ENCODE data around the gene HK2. TPM values are rescaled to one million over a fixed set of nuclear protein-coding genes. Genes with fewer than 3 reads are reported as not detected.

The HK2 gene
- total RNA-seq, 4 donors from 2014 or later: 23.5 to 197 (median 27.3) TPM

- TF ChIP-seq, protein P1, sequence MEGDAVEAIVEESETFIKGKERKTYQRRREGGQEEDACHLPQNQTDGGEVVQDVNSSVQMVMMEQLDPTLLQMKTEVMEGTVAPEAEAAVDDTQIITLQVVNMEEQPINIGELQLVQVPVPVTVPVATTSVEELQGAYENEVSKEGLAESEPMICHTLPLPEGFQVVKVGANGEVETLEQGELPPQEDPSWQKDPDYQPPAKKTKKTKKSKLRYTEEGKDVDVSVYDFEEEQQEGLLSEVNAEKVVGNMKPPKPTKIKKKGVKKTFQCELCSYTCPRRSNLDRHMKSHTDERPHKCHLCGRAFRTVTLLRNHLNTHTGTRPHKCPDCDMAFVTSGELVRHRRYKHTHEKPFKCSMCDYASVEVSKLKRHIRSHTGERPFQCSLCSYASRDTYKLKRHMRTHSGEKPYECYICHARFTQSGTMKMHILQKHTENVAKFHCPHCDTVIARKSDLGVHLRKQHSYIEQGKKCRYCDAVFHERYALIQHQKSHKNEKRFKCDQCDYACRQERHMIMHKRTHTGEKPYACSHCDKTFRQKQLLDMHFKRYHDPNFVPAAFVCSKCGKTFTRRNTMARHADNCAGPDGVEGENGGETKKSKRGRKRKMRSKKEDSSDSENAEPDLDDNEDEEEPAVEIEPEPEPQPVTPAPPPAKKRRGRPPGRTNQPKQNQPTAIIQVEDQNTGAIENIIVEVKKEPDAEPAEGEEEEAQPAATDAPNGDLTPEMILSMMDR (IDR thresholded peaks at IDR 0.05; ENCODE audit: low read depth): no peak
Measured at GRCh38 chr2:74884118-74884762, 50.3 kb downstream of the HK2 start.

GRCh38 chr2:74884866-74885265, 50.9 kb downstream of the HK2 start:
- TF ChIP-seq, protein P1 (IDR thresholded peaks at IDR 0.05; ENCODE audit: low read depth): no peak

- TF ChIP-seq, protein P1 (IDR thresholded peaks at IDR 0.05; ENCODE audit: low read depth): no peak
Measured at GRCh38 chr2:74886251-74886650, 52.3 kb downstream of the HK2 start.

GRCh38 chr2:74886811-74887210, 52.9 kb downstream of the HK2 start:
- TF ChIP-seq, protein P1 (IDR thresholded peaks at IDR 0.05; ENCODE audit: low read depth): no peak

GRCh38 chr2:74887445-74887951, 53.6 kb downstream of the HK2 start:
- TF ChIP-seq, protein P1 (IDR thresholded peaks at IDR 0.05; ENCODE audit: low read depth): no peak

DNA sequence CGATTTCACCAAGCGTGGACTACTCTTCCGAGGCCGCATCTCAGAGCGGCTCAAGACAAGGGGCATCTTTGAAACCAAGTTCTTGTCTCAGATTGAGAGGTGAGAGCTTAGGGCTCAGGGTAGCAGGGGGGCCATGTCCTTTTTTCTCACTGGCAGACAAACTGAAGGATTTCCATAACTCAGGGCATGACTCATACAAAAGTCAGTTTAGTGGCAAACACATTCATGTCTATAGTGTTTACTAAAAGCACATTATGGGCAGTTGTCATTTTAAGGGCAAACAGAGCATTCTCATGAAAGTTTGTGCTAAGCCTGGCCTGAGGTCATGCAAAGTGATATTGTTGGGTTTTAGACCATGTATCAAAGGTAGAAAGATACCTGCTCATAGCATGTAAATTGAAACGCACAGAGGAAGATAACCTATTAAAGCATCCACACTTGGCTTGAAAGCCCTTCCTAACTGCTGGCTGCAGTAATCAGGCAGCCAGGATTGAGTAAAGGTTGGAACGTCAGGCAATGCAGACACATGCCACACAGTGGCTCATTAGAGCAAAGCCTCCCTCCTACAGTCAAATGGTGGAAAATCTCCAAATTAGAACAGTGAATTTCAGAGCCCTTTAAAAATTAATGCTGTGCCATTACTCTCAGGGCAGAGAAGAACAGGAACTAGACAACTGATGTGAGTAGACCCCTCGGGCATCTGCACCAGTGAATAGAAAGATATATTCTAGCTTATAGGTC, 54.2 kb downstream of the HK2 start:
- TF ChIP-seq, protein P1 (IDR thresholded peaks at IDR 0.05; ENCODE audit: low read depth): no peak

DNA sequence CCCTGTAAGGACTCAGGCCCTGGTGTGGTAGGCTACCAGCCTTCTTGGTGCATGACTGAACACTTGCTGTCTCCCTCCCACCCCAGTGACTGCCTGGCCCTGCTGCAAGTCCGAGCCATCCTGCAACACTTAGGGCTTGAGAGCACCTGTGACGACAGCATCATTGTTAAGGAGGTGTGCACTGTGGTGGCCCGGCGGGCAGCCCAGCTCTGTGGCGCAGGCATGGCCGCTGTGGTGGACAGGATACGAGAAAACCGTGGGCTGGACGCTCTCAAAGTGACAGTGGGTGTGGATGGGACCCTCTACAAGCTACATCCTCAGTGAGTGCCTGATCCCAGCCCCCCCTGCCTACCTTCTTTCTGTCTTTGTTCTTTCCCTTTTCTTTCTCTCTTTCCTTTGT, 55.2 kb downstream of the HK2 start:
- TF ChIP-seq, protein P1 (IDR thresholded peaks at IDR 0.05; ENCODE audit: low read depth): no peak

Measured in subcutaneous adipose tissue (tissue), 4 donors.